ENCODE data around the gene TESK1. TPM values are rescaled to one million over a fixed set of nuclear protein-coding genes. Genes with fewer than 3 reads are reported as not detected.
A peak's percentile ranks its signal among the peaks of the same experiment; 100 is the strongest.

The TESK1 gene, protein sequence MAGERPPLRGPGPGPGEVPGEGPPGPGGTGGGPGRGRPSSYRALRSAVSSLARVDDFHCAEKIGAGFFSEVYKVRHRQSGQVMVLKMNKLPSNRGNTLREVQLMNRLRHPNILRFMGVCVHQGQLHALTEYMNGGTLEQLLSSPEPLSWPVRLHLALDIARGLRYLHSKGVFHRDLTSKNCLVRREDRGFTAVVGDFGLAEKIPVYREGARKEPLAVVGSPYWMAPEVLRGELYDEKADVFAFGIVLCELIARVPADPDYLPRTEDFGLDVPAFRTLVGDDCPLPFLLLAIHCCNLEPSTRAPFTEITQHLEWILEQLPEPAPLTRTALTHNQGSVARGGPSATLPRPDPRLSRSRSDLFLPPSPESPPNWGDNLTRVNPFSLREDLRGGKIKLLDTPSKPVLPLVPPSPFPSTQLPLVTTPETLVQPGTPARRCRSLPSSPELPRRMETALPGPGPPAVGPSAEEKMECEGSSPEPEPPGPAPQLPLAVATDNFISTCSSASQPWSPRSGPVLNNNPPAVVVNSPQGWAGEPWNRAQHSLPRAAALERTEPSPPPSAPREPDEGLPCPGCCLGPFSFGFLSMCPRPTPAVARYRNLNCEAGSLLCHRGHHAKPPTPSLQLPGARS
- 10 to 100 TPM; 29.8 to 30.9 TPM for total RNA-seq

- Mint-ChIP-seq H3K4me3 (peak within 1 kb of the TSS; percentile 91), H3K9me3 (no peaks in the 10 kb centered on the region), H3K27ac (peak within 1 kb of the TSS; percentile 97), H3K4me1 (peaks cover 37% of the 10 kb centered on the region), H3K36me3 (ENCODE audit: low read depth) (peaks cover 3% of the 10 kb centered on the region), H3K27me3 (no peaks in the 10 kb centered on the region)
- ChIA-PET POLR2A (no interaction called here), CTCF (interaction anchor here (0.6 to 3.1 kb wide), 10 partner anchors 8 to 220 kb away, joined by 3 to 25 read pairs (median 4); partner anchors contain the start of genes CCDC107, CREB3, RMRP and TLN1)
- DNase-seq: peak; percentile 82
Observed at GRCh38 chr9:35604578-35605350, at the start of gene TESK1. Gene TESK1 (plus strand): TSS chr9:35605262. CDS start chr9:35605620, 358 bp downstream.

DNA sequence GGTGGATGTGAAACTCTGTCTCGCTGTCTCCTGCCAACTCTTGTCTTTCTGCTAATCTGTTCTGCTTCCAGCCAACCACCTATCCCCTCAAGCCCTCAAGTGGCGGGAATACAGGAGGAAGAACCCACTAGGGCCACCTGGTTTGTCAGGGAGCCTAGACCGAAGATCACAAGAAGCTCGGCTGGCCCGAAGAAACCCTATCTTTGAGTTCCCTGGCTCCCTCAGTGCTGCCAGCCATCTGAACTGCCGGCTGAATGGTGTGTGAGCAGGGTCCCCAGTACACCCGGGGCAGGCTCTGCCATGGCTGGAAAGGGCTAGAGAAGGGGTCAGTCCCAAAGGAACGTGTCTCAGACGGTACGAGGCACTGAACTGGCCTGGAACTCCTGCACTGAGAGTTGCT lies 49.2 kb upstream of the TESK1 start:
- Mint-ChIP-seq H3K36me3 (ENCODE audit: low read depth) (no peaks in the 10 kb centered on the region), H3K4me1 (no peaks in the 10 kb centered on the region), H3K9me3 (no peaks in the 10 kb centered on the region), H3K4me3 (no peak overlapping the region), H3K27me3 (no peaks in the 10 kb centered on the region), H3K27ac (no peak overlapping the region)
- POLR2A ChIA-PET: no interaction called here
- DNase-seq: no peak
- CTCF ChIA-PET: interaction anchor here (1.3 to 1.6 kb wide), 2 partner anchors 10 to 15 kb away, joined by 4 to 5 read pairs; no protein-coding TSS in a partner anchor

DNA sequence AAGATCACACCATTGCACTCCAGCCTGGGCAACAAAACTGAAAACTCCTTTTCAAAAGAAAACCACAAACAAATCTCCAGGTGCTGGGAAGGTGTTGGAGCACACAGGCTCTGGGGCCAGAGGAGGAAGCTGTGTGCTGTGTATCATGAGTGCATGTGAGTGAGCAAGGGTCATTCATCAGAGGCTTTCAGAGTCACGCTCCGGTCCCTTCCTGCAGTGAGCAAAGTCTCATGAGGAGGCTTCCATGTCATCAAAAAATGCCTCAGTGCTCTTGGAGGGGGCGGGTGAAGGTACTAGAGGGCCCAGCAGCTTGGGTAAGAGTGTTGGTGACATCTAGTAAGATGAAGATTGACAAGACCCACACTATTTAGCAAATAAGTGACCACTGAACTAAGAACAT lies 48.3 kb upstream of the TESK1 start:
- Mint-ChIP-seq H3K27me3 (no peaks in the 10 kb centered on the region), H3K27ac (no peak overlapping the region), H3K9me3 (no peaks in the 10 kb centered on the region), H3K4me3 (no peak overlapping the region), H3K4me1 (no peaks in the 10 kb centered on the region), H3K36me3 (ENCODE audit: low read depth) (no peaks in the 10 kb centered on the region)
- ChIA-PET POLR2A (no interaction called here), CTCF (interaction anchor here (1.6 kb wide), 1 partner anchor 16 kb away, joined by 4 read pairs; no protein-coding TSS in a partner anchor)
- no peak for DNase-seq

- POLR2A ChIA-PET: no interaction called here
- Mint-ChIP-seq H3K27me3 (no peaks in the 10 kb centered on the region), H3K36me3 (ENCODE audit: low read depth) (no peaks in the 10 kb centered on the region), H3K4me3 (no peak overlapping the region), H3K9me3 (no peaks in the 10 kb centered on the region), H3K27ac (peak overlapping the region; percentile 59), H3K4me1 (no peaks in the 10 kb centered on the region)
- CTCF ChIA-PET: interaction anchor here (1.2 to 1.8 kb wide), 3 partner anchors 9 to 440 kb away, joined by 3 to 6 read pairs (median 4); no protein-coding TSS in a partner anchor
- no peak for DNase-seq
Observed at GRCh38 chr9:35557320-35557719, 47.7 kb upstream of the TESK1 start.

- ChIA-PET POLR2A (interaction anchor here (0.5 to 0.6 kb wide), 2 partner anchors 23 to 276 kb away, joined by 3 to 8 read pairs; no protein-coding TSS in a partner anchor), CTCF (interaction anchor here (1.2 to 1.8 kb wide), 3 partner anchors 8 to 441 kb away, joined by 3 to 6 read pairs (median 4); no protein-coding TSS in a partner anchor)
- no peaks in the 10 kb centered on the region for H3K4me1 Mint-ChIP-seq
- no peaks in the 10 kb centered on the region for H3K9me3 Mint-ChIP-seq
- no peak overlapping the region for H3K27ac Mint-ChIP-seq
- no peak for DNase-seq
- no peaks in the 10 kb centered on the region for H3K27me3 Mint-ChIP-seq
- no peak overlapping the region for H3K4me3 Mint-ChIP-seq
- H3K36me3 Mint-ChIP-seq (ENCODE audit: low read depth): no peaks in the 10 kb centered on the region
Observed at GRCh38 chr9:35558185-35558584, 46.9 kb upstream of the TESK1 start.

GRCh38 chr9:35559792-35560530 lies 45.1 kb upstream of the TESK1 start:
- Mint-ChIP-seq H3K27ac (no peak overlapping the region), H3K27me3 (no peaks in the 10 kb centered on the region), H3K4me1 (no peaks in the 10 kb centered on the region), H3K36me3 (ENCODE audit: low read depth) (no peaks in the 10 kb centered on the region), H3K4me3 (no peak overlapping the region), H3K9me3 (no peaks in the 10 kb centered on the region)
- CTCF ChIA-PET: no interaction called here
- POLR2A ChIA-PET: interaction anchor here (1.4 kb wide), 1 partner anchor 12 kb away, joined by 3 read pairs; no protein-coding TSS in a partner anchor
- DNase-seq: no peak

DNA sequence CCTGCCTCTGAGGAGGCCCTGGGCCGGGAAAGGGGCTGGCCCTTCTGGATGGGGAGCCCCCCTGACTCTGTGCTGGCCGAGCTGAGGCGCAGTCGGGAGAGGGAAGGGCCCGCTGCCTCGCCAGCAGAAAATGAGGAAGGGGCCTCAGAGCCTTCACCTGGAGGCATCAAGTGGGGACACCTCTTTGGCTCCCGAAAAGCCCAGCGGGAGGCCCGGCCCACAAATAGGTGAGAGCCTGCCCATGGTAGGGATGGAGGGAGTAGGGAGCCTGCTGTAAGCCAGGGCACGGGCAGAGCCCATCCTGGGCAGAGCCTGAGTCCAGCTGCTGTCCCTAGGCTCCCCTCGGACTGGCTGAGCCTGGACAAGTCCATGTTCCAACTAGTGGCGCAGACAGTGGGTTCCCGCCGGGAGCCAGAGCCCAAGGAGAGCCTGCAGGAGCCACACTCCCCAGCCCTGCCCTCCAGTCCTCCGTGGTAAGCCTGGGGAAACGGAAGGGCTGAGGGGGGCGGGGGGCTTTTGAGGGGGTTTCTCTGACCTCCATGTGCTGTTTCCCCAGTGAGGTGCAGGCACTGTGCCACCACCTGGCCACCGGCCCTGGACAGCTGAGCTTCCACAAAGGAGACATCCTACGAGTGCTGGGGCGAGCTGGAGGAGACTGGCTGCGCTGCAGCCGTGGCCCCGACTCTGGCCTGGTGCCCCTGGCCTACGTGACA lies 44.3 kb upstream of the TESK1 start:
- no peak for DNase-seq
- no peaks in the 10 kb centered on the region for H3K36me3 Mint-ChIP-seq (ENCODE audit: low read depth)
- ChIA-PET CTCF (no interaction called here), POLR2A (interaction anchor here (1.4 kb wide), 1 partner anchor 11 kb away, joined by 3 read pairs; no protein-coding TSS in a partner anchor)
- H3K4me3 Mint-ChIP-seq: no peak overlapping the region
- H3K27me3 Mint-ChIP-seq: no peaks in the 10 kb centered on the region
- no peaks in the 10 kb centered on the region for H3K9me3 Mint-ChIP-seq
- H3K4me1 Mint-ChIP-seq: no peaks in the 10 kb centered on the region
- no peak overlapping the region for H3K27ac Mint-ChIP-seq

DNA sequence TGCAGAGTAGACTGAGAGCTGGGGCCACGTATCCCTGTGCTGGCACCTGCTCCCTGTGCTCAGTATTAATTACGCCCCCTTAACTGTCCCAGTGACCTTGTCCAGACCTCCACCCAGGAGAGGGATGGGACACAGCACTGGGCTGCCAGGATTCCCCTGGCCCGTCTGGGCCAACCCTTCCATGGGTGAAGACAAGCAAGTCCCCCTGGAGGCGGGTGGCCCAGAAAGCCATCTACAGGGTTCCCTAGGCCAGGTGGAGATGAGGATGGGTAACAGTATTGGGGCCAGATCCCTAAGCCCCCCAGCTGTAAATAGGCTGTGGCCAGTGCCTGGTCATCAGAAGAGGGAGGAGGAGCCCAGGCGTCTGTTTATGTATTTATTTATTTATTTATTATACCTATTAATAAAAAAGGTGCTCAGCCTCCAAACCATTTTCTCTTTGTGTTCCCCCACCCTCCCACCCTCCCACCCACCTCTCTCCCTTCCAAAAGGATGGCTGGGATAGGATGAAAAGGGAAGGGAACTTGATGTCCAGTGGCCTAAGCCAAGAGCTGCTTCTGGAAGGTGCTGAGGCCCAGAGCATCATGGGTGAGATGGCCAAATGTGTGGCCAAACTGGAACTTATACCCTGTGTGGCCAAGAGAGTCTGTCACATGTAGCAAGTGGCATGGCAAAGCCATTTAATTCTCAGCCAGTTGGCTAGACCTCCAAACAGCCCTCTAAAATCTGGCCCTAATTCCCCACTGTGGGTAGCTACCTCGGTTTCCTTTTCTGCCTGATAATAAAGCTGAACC lies 43.4 kb upstream of the TESK1 start:
- POLR2A ChIA-PET: interaction anchor here (1.4 kb wide), 1 partner anchor 10 kb away, joined by 3 read pairs; no protein-coding TSS in a partner anchor
- CTCF ChIA-PET: interaction anchor here (0.6 to 1.8 kb wide), 4 partner anchors 8 to 574 kb away, joined by 3 to 9 read pairs (median 4); no protein-coding TSS in a partner anchor
- H3K27ac Mint-ChIP-seq: no peak overlapping the region
- H3K27me3 Mint-ChIP-seq: no peaks in the 10 kb centered on the region
- peaks cover 3% of the 10 kb centered on the region for H3K4me1 Mint-ChIP-seq
- H3K4me3 Mint-ChIP-seq: no peak overlapping the region
- no peaks in the 10 kb centered on the region for H3K36me3 Mint-ChIP-seq (ENCODE audit: low read depth)
- no peak for DNase-seq
- H3K9me3 Mint-ChIP-seq: no peaks in the 10 kb centered on the region

- Mint-ChIP-seq H3K27me3 (no peaks in the 10 kb centered on the region), H3K36me3 (ENCODE audit: low read depth) (no peaks in the 10 kb centered on the region), H3K4me1 (peaks cover 8% of the 10 kb centered on the region), H3K4me3 (no peak overlapping the region), H3K9me3 (no peaks in the 10 kb centered on the region), H3K27ac (no peak overlapping the region)
- POLR2A ChIA-PET: interaction anchor here (0.6 kb wide), 1 partner anchor 574 kb away, joined by 3 read pairs; the partner anchor contains the start of gene DNAJB5
- DNase-seq: no peak
- CTCF ChIA-PET: interaction anchor here (0.9 to 1.8 kb wide), 5 partner anchors 10 to 41 kb away, joined by 3 to 9 read pairs (median 3); no protein-coding TSS in a partner anchor
Observed at GRCh38 chr9:35562895-35563780, 41.9 kb upstream of the TESK1 start.

DNA sequence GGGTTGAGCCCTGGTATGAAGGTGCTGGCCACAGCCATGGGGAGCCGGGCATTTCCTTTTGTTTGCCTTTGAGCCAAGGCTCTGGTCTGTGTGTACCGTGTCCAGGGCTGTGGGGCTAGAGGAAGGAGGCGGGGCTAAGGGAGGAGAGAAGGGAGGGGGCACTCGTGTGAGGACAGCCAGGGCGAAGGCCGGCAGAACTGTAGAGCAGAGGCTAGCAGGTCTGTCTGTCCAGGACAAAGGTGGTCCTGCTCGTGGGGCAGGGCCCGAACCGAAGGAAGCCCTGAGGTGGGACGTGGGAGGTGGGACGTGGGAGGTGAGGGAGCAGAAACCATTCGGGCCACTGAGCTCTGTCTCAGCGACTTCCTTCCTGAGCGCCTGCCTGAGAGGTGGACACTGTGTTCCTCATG lies 41.3 kb upstream of the TESK1 start:
- no peak overlapping the region for H3K27ac Mint-ChIP-seq
- no peak overlapping the region for H3K4me3 Mint-ChIP-seq
- no peaks in the 10 kb centered on the region for H3K27me3 Mint-ChIP-seq
- ChIA-PET CTCF (interaction anchor here (0.9 to 1.8 kb wide), 2 partner anchors 9 to 11 kb away, joined by 3 to 9 read pairs; no protein-coding TSS in a partner anchor), POLR2A (no interaction called here)
- DNase-seq: no peak
- peaks cover 8% of the 10 kb centered on the region for H3K4me1 Mint-ChIP-seq
- H3K9me3 Mint-ChIP-seq: no peaks in the 10 kb centered on the region
- no peaks in the 10 kb centered on the region for H3K36me3 Mint-ChIP-seq (ENCODE audit: low read depth)
